ENCODE data around the gene ABCG4.

- no peak for TF ChIP-seq POLR2AphosphoS5 (IDR thresholded peaks at IDR 0.05; ENCODE audit: low read depth, low read length)
- TF ChIP-seq, protein P1, sequence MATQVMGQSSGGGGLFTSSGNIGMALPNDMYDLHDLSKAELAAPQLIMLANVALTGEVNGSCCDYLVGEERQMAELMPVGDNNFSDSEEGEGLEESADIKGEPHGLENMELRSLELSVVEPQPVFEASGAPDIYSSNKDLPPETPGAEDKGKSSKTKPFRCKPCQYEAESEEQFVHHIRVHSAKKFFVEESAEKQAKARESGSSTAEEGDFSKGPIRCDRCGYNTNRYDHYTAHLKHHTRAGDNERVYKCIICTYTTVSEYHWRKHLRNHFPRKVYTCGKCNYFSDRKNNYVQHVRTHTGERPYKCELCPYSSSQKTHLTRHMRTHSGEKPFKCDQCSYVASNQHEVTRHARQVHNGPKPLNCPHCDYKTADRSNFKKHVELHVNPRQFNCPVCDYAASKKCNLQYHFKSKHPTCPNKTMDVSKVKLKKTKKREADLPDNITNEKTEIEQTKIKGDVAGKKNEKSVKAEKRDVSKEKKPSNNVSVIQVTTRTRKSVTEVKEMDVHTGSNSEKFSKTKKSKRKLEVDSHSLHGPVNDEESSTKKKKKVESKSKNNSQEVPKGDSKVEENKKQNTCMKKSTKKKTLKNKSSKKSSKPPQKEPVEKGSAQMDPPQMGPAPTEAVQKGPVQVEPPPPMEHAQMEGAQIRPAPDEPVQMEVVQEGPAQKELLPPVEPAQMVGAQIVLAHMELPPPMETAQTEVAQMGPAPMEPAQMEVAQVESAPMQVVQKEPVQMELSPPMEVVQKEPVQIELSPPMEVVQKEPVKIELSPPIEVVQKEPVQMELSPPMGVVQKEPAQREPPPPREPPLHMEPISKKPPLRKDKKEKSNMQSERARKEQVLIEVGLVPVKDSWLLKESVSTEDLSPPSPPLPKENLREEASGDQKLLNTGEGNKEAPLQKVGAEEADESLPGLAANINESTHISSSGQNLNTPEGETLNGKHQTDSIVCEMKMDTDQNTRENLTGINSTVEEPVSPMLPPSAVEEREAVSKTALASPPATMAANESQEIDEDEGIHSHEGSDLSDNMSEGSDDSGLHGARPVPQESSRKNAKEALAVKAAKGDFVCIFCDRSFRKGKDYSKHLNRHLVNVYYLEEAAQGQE (IDR thresholded peaks at IDR 0.05; ENCODE audit: insufficient read depth in 1 of 2, low read depth in 2 of 2, low read length in 2 of 2), result no peak
Observed at GRCh38 chr11:119188887-119189286, 40.0 kb downstream of the ABCG4 start.

All from PFSK-1 (cell line).